A673 (cell line): Measurements from ENCODE around the gene TES. TPM values are rescaled to one million over a fixed set of nuclear protein-coding genes. Genes with fewer than 3 reads are reported as not detected.
A peak's percentile ranks its signal among the peaks of the same experiment; 100 is the strongest.

ENCODE experiments used
- BruUV-seq: library from RNA; stranded (reverse); fragments of 400-500 nt; replicated peaks from 2 replicates; lab custom pipeline; 2021; lab: Mats Ljungman, UMichigan
- CTCF ChIA-PET: fragments of 300-600 bp; sonication (Branson Sonifier 250); formaldehyde crosslinking; loops from one replicate; lab custom pipeline; 2022; ENCODE audit warnings: antibody characterized with exemption; lab: Charles Lee
- POLR2A ChIA-PET: fragments of 300-600 bp; sonication (Branson Sonifier 250); formaldehyde crosslinking; loops from one replicate; lab custom pipeline; 2022; ENCODE audit warnings: antibody characterized with exemption; ENCODE audit not compliant: low non-redundant PET; lab: Charles Lee
- DNase-seq: peaks from one replicate; pipeline ENCODE4 v3.0.0-alpha.2; 2015; ENCODE audit warnings: low spot score
- H3K27ac ChIP-seq: fragments of 200-600 bp; sonication (generic); 2 replicates; pipeline ENCODE4 v1.5.1; 2016; ENCODE audit warnings: mixed run types, low read depth, mild to moderate bottlenecking, mixed read lengths, antibody characterized with exemption, low read length; ENCODE audit not compliant: poor library complexity, severe bottlenecking
- H3K27me3 ChIP-seq: fragments of 200-600 bp; sonication (generic); replicated peaks from 2 replicates; pipeline ENCODE4 v1.6.1; 2017; ENCODE audit warnings: mixed run types, low read depth, mild to moderate bottlenecking, mixed read lengths, antibody characterized with exemption, low read length; ENCODE audit not compliant: insufficient read depth, poor library complexity
- H3K36me3 ChIP-seq: fragments of 200-600 bp; sonication (generic); 2 replicates; pipeline ENCODE4 v1.6.1; 2016; ENCODE audit warnings: mixed run types, mild to moderate bottlenecking, mixed read lengths, antibody characterized with exemption, low read length; ENCODE audit not compliant: insufficient read depth, poor library complexity, severe bottlenecking
- H3K4me1 ChIP-seq: fragments of 200-600 bp; sonication (generic); 2 replicates; pipeline ENCODE4 v1.6.1; 2017; ENCODE audit warnings: mixed run types, mild to moderate bottlenecking, mixed read lengths, antibody characterized with exemption, low read length; ENCODE audit not compliant: insufficient read depth, poor library complexity, severe bottlenecking
- H3K4me3 ChIP-seq: fragments of 200-600 bp; sonication (generic); 2 replicates; pipeline ENCODE4 v1.5.1; 2016; ENCODE audit warnings: low read depth, mixed run types, mild to moderate bottlenecking, mixed read lengths, low read length; ENCODE audit not compliant: poor library complexity, severe bottlenecking
- H3K9me3 ChIP-seq: fragments of 200-600 bp; sonication (generic); 2 replicates; pipeline ENCODE4 v1.6.1; 2016; ENCODE audit warnings: mixed run types, low read depth, mild to moderate bottlenecking, mixed read lengths, antibody characterized with exemption, low read length; ENCODE audit not compliant: poor library complexity, severe bottlenecking
- EZH2 ChIP-seq: fragments of 200-600 bp; sonication (generic); IDR thresholded peaks from 2 replicates; pipeline ENCODE4 v1.6.1; 2017; ENCODE audit warnings: borderline replicate concordance, low read depth, mild to moderate bottlenecking, mixed read lengths, antibody characterized with exemption, low read length; ENCODE audit not compliant: poor library complexity, severe bottlenecking
- intact Hi-C: fragments of 100-400 bp; cut with micrococcal nuclease; formaldehyde crosslinking; loops from one replicate; pipeline ENCODE4 v1.10.0; 2022; ENCODE audit not compliant: unreplicated experiment
- total RNA-seq: library from RNA; stranded (reverse); gene quantifications from 2 replicates; pipeline ENCODE4 v1.2.3, GENCODE V29; 2021
- TF ChIP-seq, protein P1 (sequence below): fragments of 300-800, 200-600 bp; sonication (generic); conservative IDR thresholded peaks from 2 replicates; pipeline ENCODE4 v1.5.1; 2017; ENCODE audit warnings: low read depth, mild to moderate bottlenecking, antibody characterized with exemption, low read length, moderate library complexity, mixed read lengths

Gene TES
- total RNA-seq, 1 experiment from 2014 or later, result 121 TPM

- POLR2A ChIA-PET, result interaction anchor here (0.6 to 0.7 kb wide), 2 partner anchors 263 to 330 kb away, joined by 3 read pairs; no protein-coding TSS in a partner anchor
- Histone ChIP-seq H3K36me3 (peaks cover 36% of the 10 kb centered on the region), H3K4me3 (no peak overlapping the region), H3K4me1 (peaks cover 40% of the 10 kb centered on the region), H3K9me3 (no peaks in the 10 kb centered on the region), H3K27ac (peak overlapping the region; percentile 79), H3K27me3 (no peaks in the 10 kb centered on the region)
- no TSS peak for BruUV-seq
- TF ChIP-seq, protein P1, sequence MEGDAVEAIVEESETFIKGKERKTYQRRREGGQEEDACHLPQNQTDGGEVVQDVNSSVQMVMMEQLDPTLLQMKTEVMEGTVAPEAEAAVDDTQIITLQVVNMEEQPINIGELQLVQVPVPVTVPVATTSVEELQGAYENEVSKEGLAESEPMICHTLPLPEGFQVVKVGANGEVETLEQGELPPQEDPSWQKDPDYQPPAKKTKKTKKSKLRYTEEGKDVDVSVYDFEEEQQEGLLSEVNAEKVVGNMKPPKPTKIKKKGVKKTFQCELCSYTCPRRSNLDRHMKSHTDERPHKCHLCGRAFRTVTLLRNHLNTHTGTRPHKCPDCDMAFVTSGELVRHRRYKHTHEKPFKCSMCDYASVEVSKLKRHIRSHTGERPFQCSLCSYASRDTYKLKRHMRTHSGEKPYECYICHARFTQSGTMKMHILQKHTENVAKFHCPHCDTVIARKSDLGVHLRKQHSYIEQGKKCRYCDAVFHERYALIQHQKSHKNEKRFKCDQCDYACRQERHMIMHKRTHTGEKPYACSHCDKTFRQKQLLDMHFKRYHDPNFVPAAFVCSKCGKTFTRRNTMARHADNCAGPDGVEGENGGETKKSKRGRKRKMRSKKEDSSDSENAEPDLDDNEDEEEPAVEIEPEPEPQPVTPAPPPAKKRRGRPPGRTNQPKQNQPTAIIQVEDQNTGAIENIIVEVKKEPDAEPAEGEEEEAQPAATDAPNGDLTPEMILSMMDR, result no peak
- TF ChIP-seq EZH2, result no peak
- intact Hi-C loops, result loop anchor here (1.0 to 2.0 kb wide), 5 partner anchors 209 to 549 kb away; partner anchors contain the start of gene CAV2
- peak; percentile 43 for DNase-seq
- CTCF ChIA-PET, result interaction anchor here (1.5 to 1.7 kb wide), 2 partner anchors 267 to 330 kb away, joined by 9 to 13 read pairs; no protein-coding TSS in a partner anchor
Measured at GRCh38 chr7:116259156-116259870, 49.0 kb downstream of the TES start.

DNA sequence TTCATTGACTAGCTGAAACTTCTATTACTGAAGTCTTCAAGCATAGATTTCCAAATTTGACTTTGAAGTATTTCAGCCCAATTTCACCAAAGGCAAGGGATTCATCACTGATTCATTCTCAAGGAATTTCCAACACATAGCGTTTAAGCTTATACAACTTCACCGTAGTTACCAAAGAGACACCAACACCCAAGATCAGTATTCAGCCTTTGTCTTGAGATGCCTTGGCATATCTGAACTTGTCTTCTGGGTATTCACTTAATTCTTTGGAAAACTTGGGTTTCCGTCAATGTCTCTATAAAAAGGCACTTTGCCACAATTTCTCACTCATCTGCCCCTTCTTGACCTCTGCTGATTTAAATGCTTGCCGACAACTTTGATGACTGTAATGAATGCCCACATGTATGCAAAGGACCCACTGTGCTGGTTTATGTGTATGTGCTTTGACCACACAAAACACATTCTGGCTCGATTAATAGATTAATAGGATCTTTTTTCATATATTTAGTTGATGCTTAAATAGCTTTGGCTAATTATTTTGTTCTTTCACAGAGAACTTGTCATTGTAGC lies 49.6 kb downstream of the TES start:
- TF ChIP-seq, protein P1, result no peak
- no peak for TF ChIP-seq EZH2
- Histone ChIP-seq H3K36me3 (peaks cover 33% of the 10 kb centered on the region), H3K9me3 (no peaks in the 10 kb centered on the region), H3K27me3 (no peaks in the 10 kb centered on the region), H3K4me3 (no peak overlapping the region), H3K4me1 (peaks cover 42% of the 10 kb centered on the region), H3K27ac (peak overlapping the region; percentile 79)
- intact Hi-C loops, result loop anchor here (1.0 to 2.0 kb wide), 6 partner anchors 81 to 549 kb away; partner anchors contain the start of gene CAV2
- POLR2A ChIA-PET, result no interaction called here
- TSS peak; percentile 10 for BruUV-seq
- CTCF ChIA-PET, result interaction anchor here (0.6 to 1.7 kb wide), 3 partner anchors 60 to 329 kb away, joined by 3 to 13 read pairs (median 9); no protein-coding TSS in a partner anchor
- peak; percentile 66 for DNase-seq

DNA sequence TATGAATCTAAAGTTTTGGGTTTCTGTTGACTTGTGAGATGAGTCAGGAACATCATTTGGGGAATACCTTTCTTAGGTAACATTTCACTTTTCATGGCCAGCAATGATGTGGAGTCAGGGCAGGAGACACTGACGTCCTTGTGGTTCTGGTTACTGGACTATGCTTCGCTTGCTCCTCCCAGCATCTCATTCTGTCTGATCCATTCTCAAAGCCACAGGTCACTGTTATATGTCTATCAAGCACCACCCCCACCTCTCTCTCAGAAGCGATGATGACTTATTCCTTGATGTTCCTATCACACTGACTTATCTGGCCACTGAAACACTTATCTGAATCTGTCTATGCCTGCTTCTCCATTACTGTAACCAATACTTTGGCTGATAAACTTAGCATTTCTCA lies 51.6 kb downstream of the TES start:
- Histone ChIP-seq H3K4me1 (peaks cover 31% of the 10 kb centered on the region), H3K9me3 (no peaks in the 10 kb centered on the region), H3K4me3 (no peak overlapping the region), H3K27ac (peak overlapping the region; percentile 10), H3K36me3 (peaks cover 25% of the 10 kb centered on the region), H3K27me3 (no peaks in the 10 kb centered on the region)
- BruUV-seq, result no TSS peak
- intact Hi-C loops, result loop anchor here (2.0 kb wide), 1 partner anchor 79 kb away; no protein-coding TSS in a partner anchor
- DNase-seq, result no peak
- CTCF ChIA-PET, result no interaction called here
- no peak for TF ChIP-seq EZH2
- TF ChIP-seq, protein P1, result no peak
- POLR2A ChIA-PET, result no interaction called here
